B cell (primary cell): ENCODE results near the gene ZNF836. TPM values are rescaled to one million over a fixed set of nuclear protein-coding genes. Genes with fewer than 3 reads are reported as not detected.

ENCODE experiments used
- ATAC-seq: fragments of 200-7000 bp; cut with Tn5 transposase; one replicate; pipeline ENCODE4 v1.10.0; 2021; ENCODE audit warnings: low read depth, mild to moderate bottlenecking, moderate number of reproducible peaks, moderate library complexity
- CTCF ChIA-PET: fragments of 350-600 bp; sonication (Branson Sonifier 250); formaldehyde crosslinking; loops from one replicate; lab custom pipeline; 2021; ENCODE audit warnings: antibody characterized with exemption, inconsistent platforms; lab: Charles Lee
- POLR2A ChIA-PET: fragments of 350-600 bp; sonication (Branson Sonifier 250); formaldehyde crosslinking; loops from one replicate; lab custom pipeline; 2021; ENCODE audit warnings: antibody characterized with exemption; lab: Charles Lee
- DNase-seq: peaks from one replicate; pipeline ENCODE4 v3.0.0; 2013
- H2AFZ ChIP-seq: 2 replicates; pipeline ENCODE4 v1.6.1; 2012; ENCODE audit warnings: mild to moderate bottlenecking, low read depth, low read length; ENCODE audit not compliant: insufficient read depth, poor library complexity, severe bottlenecking
- H3K27ac ChIP-seq, 2 donors: 1 replicate in 1 of 2; 2 replicates in 1 of 2; pipeline ENCODE4 v1.5.1; 2012 to 2013; ENCODE audit warnings: low read length in 2 of 2, mild to moderate bottlenecking in 2 of 2, moderate library complexity in 1 of 2
- H3K27me3 ChIP-seq, 4 experiments: fragments of 200-600 bp in 1 of 4; sonication (generic) in 1 of 4; replicated peaks in 1 of 4; 1 replicate in 2 of 4; 2 replicates in 2 of 4; pipeline versions ENCODE4 v1.6.1 to v1.7.0; 2013 to 2016; ENCODE audit warnings: low read length in 3 of 4, mild to moderate bottlenecking in 2 of 4, mixed read lengths in 1 of 4, moderate library complexity in 1 of 4; ENCODE audit not compliant: insufficient read depth in 4 of 4, control insufficient read depth in 3 of 4; ENCODE audit errors: control extremely low read depth in 1 of 4
- H3K36me3 ChIP-seq, 2 experiments: replicated peaks in 1 of 2; 1 replicate in 1 of 2; 2 replicates in 1 of 2; pipeline versions ENCODE4 v1.6.1 to v1.7.1; 2013; ENCODE audit warnings: low read length in 1 of 2; ENCODE audit not compliant: insufficient read depth in 2 of 2, control insufficient read depth in 1 of 2; ENCODE audit errors: control extremely low read depth in 1 of 2, extremely low read depth in 1 of 2
- H3K4me1 ChIP-seq, 2 donors: fragments of 200-600 bp in 1 of 2; sonication (generic) in 1 of 2; 1 replicate in 1 of 2; 2 replicates in 1 of 2; pipeline versions ENCODE4 v1.5.1 to v1.6.1; 2013 to 2017; ENCODE audit warnings: low read length in 2 of 2; ENCODE audit not compliant: control insufficient read depth in 2 of 2, insufficient read depth in 2 of 2
- H3K4me2 ChIP-seq: replicated peaks from 2 replicates; pipeline ENCODE3; 2012; ENCODE audit warnings: mild to moderate bottlenecking, low read depth, low read length; ENCODE audit not compliant: poor library complexity, severe bottlenecking
- H3K4me3 ChIP-seq, 5 experiments: fragments of 200-600 bp in 1 of 5; sonication (generic) in 1 of 5; 1 replicate in 3 of 5; 2 replicates in 2 of 5; pipeline versions ENCODE4 v1.5.1 to v1.7.0; 2011 to 2016; ENCODE audit warnings: low read length in 4 of 5, mild to moderate bottlenecking in 4 of 5, low read depth in 2 of 5, control low read depth in 1 of 5, moderate library complexity in 1 of 5; ENCODE audit not compliant: insufficient read depth in 1 of 5; ENCODE audit errors: control extremely low read depth in 1 of 5, extremely low read depth in 1 of 5
- H3K79me2 ChIP-seq: fragments of 200-600 bp; sonication (generic); one replicate; pipeline ENCODE4 v1.6.0; 2016; ENCODE audit warnings: low read length; ENCODE audit not compliant: control insufficient read depth, insufficient read depth
- H3K9ac ChIP-seq: fragments of 200-600 bp; sonication (generic); 2 replicates; pipeline ENCODE4 v1.6.1; 2017; ENCODE audit warnings: mild to moderate bottlenecking, low read length, moderate library complexity
- H3K9me3 ChIP-seq, 3 donors: one replicate each; pipeline versions ENCODE4 v1.6.1 to v1.7.1; 2013; ENCODE audit warnings: low read length in 2 of 3; ENCODE audit not compliant: control insufficient read depth in 2 of 3, insufficient read depth in 1 of 3; ENCODE audit errors: control extremely low read depth in 1 of 3
- H4K20me1 ChIP-seq: 2 replicates; pipeline ENCODE4 v1.6.0; 2012; ENCODE audit warnings: mild to moderate bottlenecking, low read length; ENCODE audit not compliant: insufficient read depth, control insufficient read depth, poor library complexity, severe bottlenecking
- H3K27ac Mint-ChIP-seq: one replicate; pipeline ENCODE4 v1.8.0; 2021; ENCODE audit warnings: mixed read lengths
- H3K27me3 Mint-ChIP-seq: one replicate; pipeline ENCODE4 v1.8.0; 2021; ENCODE audit warnings: mixed read lengths
- H3K4me1 Mint-ChIP-seq: one replicate; pipeline ENCODE4 v1.8.0; 2021; ENCODE audit warnings: mixed read lengths
- H3K4me3 Mint-ChIP-seq: one replicate; pipeline ENCODE4 v1.8.0; 2021; ENCODE audit warnings: mixed read lengths
- H3K9me3 Mint-ChIP-seq: one replicate; pipeline ENCODE4 v1.8.0; 2022; ENCODE audit warnings: mixed read lengths; ENCODE audit not compliant: insufficient read depth
- CTCF ChIP-seq: fragments of 200-600 bp; IDR thresholded peaks from one replicate; pipeline ENCODE4 v1.8.0; 2022; ENCODE audit warnings: antibody characterized with exemption, mild to moderate bottlenecking
- EZH2 ChIP-seq: IDR thresholded peaks from 2 replicates; pipeline ENCODE4 v1.6.1; 2012; ENCODE audit warnings: borderline replicate concordance, low read depth, mild to moderate bottlenecking, moderate library complexity, low read length; ENCODE audit not compliant: insufficient read depth, poor library complexity, severe bottlenecking
- WGBS: methylation state at CpG from one replicate; pipeline ENCODE4 v1.1.5; 2013; ENCODE audit warnings: missing lambda C conversion rate; ENCODE audit not compliant: insufficient coverage; 5-methylcytosine and 5-hydroxymethylcytosine counted together
- intact Hi-C: fragments of 100-400 bp; cut with micrococcal nuclease; formaldehyde crosslinking; loops from one replicate; pipeline ENCODE4 v1.10.0; 2022
- polyA plus RNA-seq: library from polyadenylated mRNA; depleted of rRNA; stranded (reverse); fragments of >200 nt; gene quantifications from 2 replicates; pipeline ENCODE4 v1.2.3, GENCODE V29; 2012
- total RNA-seq, 2 donors: library from RNA; stranded (reverse); fragments of 120-200 nt in 1 of 2; gene quantifications; 1 replicate in 1 of 2; 2 replicates in 1 of 2; pipeline versions ENCODE4 v1.2.3 to v1.2.4, GENCODE V29; 2013 to 2022

Gene ZNF836
- total and polyA plus RNA-seq, 2 donors (not counting 1 experiment from before 2014, with no cell fraction given), result 8.1 to 46.4 TPM

GRCh38 chr19:52214241-52214640, 42.8 kb upstream of the ZNF836 start:
- no peaks in the 10 kb centered on the region for H3K4me1 ChIP-seq
- no peak overlapping the region for H3K27ac Mint-ChIP-seq
- no peaks in the 10 kb centered on the region for H3K27me3 ChIP-seq
- POLR2A ChIA-PET, result no interaction called here
- H3K79me2 ChIP-seq, result peaks cover 60% of the 10 kb centered on the region
- no peaks in the 10 kb centered on the region for H3K27me3 Mint-ChIP-seq
- no peaks in the 10 kb centered on the region for H3K9me3 ChIP-seq
- no peak for ATAC-seq
- H4K20me1 ChIP-seq, result peaks cover 73% of the 10 kb centered on the region
- DNase-seq, result no peak
- H3K9me3 Mint-ChIP-seq, result no peaks in the 10 kb centered on the region
- 100% methylated on average over 5 of the region's 5 CpGs for WGBS
- intact Hi-C loops, result no loop called here
- CTCF ChIA-PET, result no interaction called here
- TF ChIP-seq CTCF, result no peak
- TF ChIP-seq EZH2, result no peak
- H3K4me3 ChIP-seq, result no peak overlapping the region
- H3K9ac ChIP-seq, result no peak overlapping the region
- no peak overlapping the region for H3K4me3 Mint-ChIP-seq
- no peak overlapping the region for H3K27ac ChIP-seq
- no peaks in the 10 kb centered on the region for H3K4me1 Mint-ChIP-seq
- no peak overlapping the region for H3K4me2 ChIP-seq
- H2AFZ ChIP-seq, result no peak overlapping the region
- peaks cover 19 to 95% of the 10 kb centered on the region in 2 experiments for H3K36me3 ChIP-seq

GRCh38 chr19:52212572-52213255, 41.3 kb upstream of the ZNF836 start:
- ChIA-PET CTCF (no interaction called here), POLR2A (no interaction called here)
- Histone ChIP-seq H3K4me2 (no peak overlapping the region), H3K4me1 (no peaks in the 10 kb centered on the region), H3K4me3 (no peak overlapping the region), H3K79me2 (peaks cover 68% of the 10 kb centered on the region), H3K27ac (no peak overlapping the region), H3K9me3 (no peaks in the 10 kb centered on the region), H2AFZ (no peak overlapping the region), H3K27me3 (no peaks in the 10 kb centered on the region), H3K9ac (no peak overlapping the region), H4K20me1 (peaks cover 78% of the 10 kb centered on the region), H3K36me3 (peaks cover 12 to 91% of the 10 kb centered on the region in 2 experiments)
- no peak for ATAC-seq
- Mint-ChIP-seq H3K4me3 (no peak overlapping the region), H3K27ac (no peak overlapping the region), H3K27me3 (no peaks in the 10 kb centered on the region), H3K9me3 (no peaks in the 10 kb centered on the region), H3K4me1 (no peaks in the 10 kb centered on the region)
- WGBS, result 98% methylated on average over 25 of the region's 25 CpGs
- no peak for DNase-seq
- TF ChIP-seq EZH2, result no peak
- TF ChIP-seq CTCF, result no peak
- intact Hi-C loops, result no loop called here
